T-cell (primary cell): ENCODE data around the gene POLRMT. TPM values are rescaled to one million over a fixed set of nuclear protein-coding genes. Genes with fewer than 3 reads are reported as not detected.

Source experiments
- ATAC-seq, 4 experiments: fragments of 200-7000 bp in 3 of 4; fragments of 150-1000 bp in 1 of 4; cut with Tn5 transposase; replicated peaks in 1 of 4; 1 replicate in 3 of 4; 2 replicates in 1 of 4; pipeline ENCODE4 v1.10.0; 2021; ENCODE audit warnings: moderate library complexity in 3 of 4, mild to moderate bottlenecking in 2 of 4, moderate number of reproducible peaks in 1 of 4
- CTCF ChIA-PET, 2 donors: fragments of 300-600 bp; sonication (Branson Sonifier 250); formaldehyde crosslinking; loops; one replicate each; lab custom pipeline; 2022; ENCODE audit warnings: antibody characterized with exemption in 2 of 2; lab: Charles Lee
- POLR2A ChIA-PET, 2 donors: fragments of 300-600 bp; sonication (Branson Sonifier 250); formaldehyde crosslinking; loops; one replicate each; lab custom pipeline; 2022; ENCODE audit warnings: antibody characterized with exemption in 2 of 2; lab: Charles Lee
- DNase-seq, 35 experiments: peaks; one replicate each; pipeline versions ENCODE4 v3.0.0 to v3.0.0-alpha.2; 2013 to 2023
- H3K27ac ChIP-seq: one replicate; pipeline ENCODE4 v1.5.1; 2013; ENCODE audit warnings: low read length
- H3K27me3 ChIP-seq, 2 experiments: replicated peaks in 1 of 2; 1 replicate in 1 of 2; 2 replicates in 1 of 2; pipeline versions ENCODE4 v1.6.1 to v1.7.0; 2013; ENCODE audit warnings: low read length in 1 of 2, mixed read lengths in 1 of 2; ENCODE audit not compliant: control insufficient read depth in 2 of 2, insufficient read depth in 2 of 2; ENCODE audit errors: extremely low read depth in 1 of 2
- H3K36me3 ChIP-seq, 2 donors: 1 replicate in 1 of 2; 2 replicates in 1 of 2; pipeline versions ENCODE4 v1.6.1 to v1.7.0; 2013; ENCODE audit warnings: low read length in 1 of 2; ENCODE audit not compliant: control insufficient read depth in 2 of 2, insufficient read depth in 1 of 2; ENCODE audit errors: extremely low read depth in 1 of 2
- H3K4me1 ChIP-seq, 2 experiments: 1 replicate in 1 of 2; 2 replicates in 1 of 2; pipeline versions ENCODE4 v1.6.1 to v1.7.0; 2013; ENCODE audit warnings: low read length in 2 of 2, mixed read lengths in 1 of 2; ENCODE audit not compliant: insufficient read depth in 2 of 2, control insufficient read depth in 1 of 2; ENCODE audit errors: extremely low read depth in 1 of 2
- H3K4me3 ChIP-seq, 2 donors: 1 replicate in 1 of 2; 2 replicates in 1 of 2; pipeline versions ENCODE4 v1.5.1 to v1.7.0; 2013; ENCODE audit warnings: mild to moderate bottlenecking in 2 of 2, low read length in 1 of 2, moderate library complexity in 1 of 2; ENCODE audit not compliant: control insufficient read depth in 1 of 2; ENCODE audit errors: extremely low read depth in 1 of 2
- H3K9me3 ChIP-seq: 2 replicates; pipeline ENCODE4 v1.7.0; 2013
- H3K27ac Mint-ChIP-seq, 2 donors: one replicate each; pipeline ENCODE4 v1.8.0; 2020 to 2021; ENCODE audit warnings: mild to moderate bottlenecking in 2 of 2, mixed read lengths in 2 of 2
- H3K27me3 Mint-ChIP-seq, 2 donors: one replicate each; pipeline ENCODE4 v1.8.0; 2021 to 2022; ENCODE audit warnings: mixed read lengths in 2 of 2
- H3K36me3 Mint-ChIP-seq: one replicate; pipeline ENCODE4 v1.8.0; 2021; ENCODE audit warnings: mixed read lengths
- H3K4me1 Mint-ChIP-seq, 3 donors: one replicate each; pipeline ENCODE4 v1.8.0; 2020 to 2022; ENCODE audit warnings: mixed read lengths in 3 of 3, mild to moderate bottlenecking in 1 of 3
- H3K4me3 Mint-ChIP-seq, 3 donors: one replicate each; pipeline ENCODE4 v1.8.0; 2020 to 2022; ENCODE audit warnings: mild to moderate bottlenecking in 3 of 3, mixed read lengths in 3 of 3, moderate library complexity in 3 of 3
- H3K9me3 Mint-ChIP-seq, 3 donors: one replicate each; pipeline ENCODE4 v1.8.0; 2020 to 2022; ENCODE audit warnings: mixed read lengths in 3 of 3
- WGBS: methylation state at CpG from one replicate; pipeline ENCODE4 v1.1.5; 2013; ENCODE audit warnings: missing lambda C conversion rate; ENCODE audit not compliant: insufficient coverage; 5-methylcytosine and 5-hydroxymethylcytosine counted together
- total RNA-seq, 35 experiments: library from RNA in 6 of 35; stranded (reverse) in 6 of 35; fragments of 120-200 nt in 1 of 35; gene quantifications; one replicate each; pipeline versions ENCODE4 v1.2.1 to v1.2.4 and lab custom pipeline; 2013 to 2026

The POLRMT gene
- total RNA-seq, 5 donors from 2014 or later (not counting 1 experiment from before 2014, with no cell fraction given): 61.3 to 118 (median 103) TPM

GRCh38 chr19:640161-640558 is 6.8 kb upstream of the POLRMT start:
- 32% methylated on average over 22 of the region's 25 CpGs for WGBS
- Histone ChIP-seq H3K9me3 (no peaks in the 10 kb centered on the region), H3K36me3 (peaks cover 5 to 8% of the 10 kb centered on the region in 2 donors), H3K27ac (no peak overlapping the region), H3K27me3 (no peaks in the 10 kb centered on the region), H3K4me1 (peaks cover 4 to 20% of the 10 kb centered on the region in 2 experiments), H3K4me3 (no peak overlapping the region)
- POLR2A ChIA-PET: no interaction called here
- no peak for DNase-seq
- Mint-ChIP-seq H3K27ac (no peak overlapping the region), H3K4me3 (peak overlapping the region in 2 of 3 donors; percentile 43 to 80), H3K9me3 (no peaks in the 10 kb centered on the region), H3K36me3 (no peaks in the 10 kb centered on the region), H3K4me1 (peaks cover 6 to 15% (median 7%) of the 10 kb centered on the region in 3 donors), H3K27me3 (no peaks in the 10 kb centered on the region)
- CTCF ChIA-PET: no interaction called here
- ATAC-seq: no peak

- peak within 1 kb of the TSS; percentile 79 to 84 (median 80) for H3K4me3 Mint-ChIP-seq
- H3K27ac Mint-ChIP-seq: peak within 1 kb of the TSS; percentile 87 to 89
- 6% methylated on average over 91 of the region's 109 CpGs for WGBS
- Histone ChIP-seq H3K36me3 (peaks cover 0 to 2% of the 10 kb centered on the region in 2 donors), H3K27ac (peak within 1 kb of the TSS; percentile 47), H3K4me3 (peak within 1 kb of the TSS; percentile 48 to 64), H3K9me3 (no peaks in the 10 kb centered on the region), H3K4me1 (peaks cover 4 to 20% of the 10 kb centered on the region in 2 experiments), H3K27me3 (no peaks in the 10 kb centered on the region)
- no peaks in the 10 kb centered on the region for H3K27me3 Mint-ChIP-seq
- CTCF ChIA-PET: no interaction called here
- H3K36me3 Mint-ChIP-seq: no peaks in the 10 kb centered on the region
- peak; percentile 88 to 99 (median 94) for DNase-seq
- ATAC-seq: peak; percentile 93 to 98 (median 96)
- peaks cover 6 to 15% (median 7%) of the 10 kb centered on the region in 3 donors for H3K4me1 Mint-ChIP-seq
- POLR2A ChIA-PET: no interaction called here
- no peaks in the 10 kb centered on the region for H3K9me3 Mint-ChIP-seq
Measured at GRCh38 chr19:639253-640160, 6.2 kb upstream of the POLRMT start, which contains the start of gene FGF22. Gene FGF22 (plus strand): TSS chr19:639879. CDS start chr19:639926, 47 bp downstream.

GRCh38 chr19:638906-639252 is 5.5 kb upstream of the POLRMT start:
- Mint-ChIP-seq H3K27me3 (no peaks in the 10 kb centered on the region), H3K4me3 (peak overlapping the region; percentile 79 to 84 (median 80)), H3K27ac (peak overlapping the region; percentile 87 to 89), H3K9me3 (no peaks in the 10 kb centered on the region), H3K36me3 (no peaks in the 10 kb centered on the region), H3K4me1 (peaks cover 9 to 19% (median 11%) of the 10 kb centered on the region in 3 donors)
- H3K4me3 ChIP-seq: peak overlapping the region; percentile 48 to 64
- peaks cover 4 to 26% of the 10 kb centered on the region in 2 experiments for H3K4me1 ChIP-seq
- POLR2A ChIA-PET: no interaction called here
- no peak overlapping the region for H3K27ac ChIP-seq
- no peaks in the 10 kb centered on the region for H3K9me3 ChIP-seq
- H3K36me3 ChIP-seq: no peaks in the 10 kb centered on the region
- ATAC-seq: no peak
- CTCF ChIA-PET: no interaction called here
- 48% methylated on average over 10 of the region's 17 CpGs for whole genome bisulfite sequencing
- H3K27me3 ChIP-seq: no peaks in the 10 kb centered on the region
- DNase-seq: no peak

GRCh38 chr19:634975-635652 is 1.8 kb upstream of the POLRMT start:
- Mint-ChIP-seq H3K36me3 (peaks cover 5% of the 10 kb centered on the region), H3K4me3 (no peak overlapping the region), H3K27ac (no peak overlapping the region), H3K27me3 (no peaks in the 10 kb centered on the region), H3K4me1 (peaks cover 32 to 43% (median 33%) of the 10 kb centered on the region in 3 donors), H3K9me3 (no peaks in the 10 kb centered on the region)
- H3K27me3 ChIP-seq: no peaks in the 10 kb centered on the region
- POLR2A ChIA-PET: no interaction called here
- no peak for DNase-seq
- H3K9me3 ChIP-seq: no peaks in the 10 kb centered on the region
- no peak overlapping the region for H3K27ac ChIP-seq
- no peak overlapping the region for H3K4me3 ChIP-seq
- ATAC-seq: no peak
- WGBS: 93% methylated on average over 13 of the region's 16 CpGs
- H3K36me3 ChIP-seq: no peaks in the 10 kb centered on the region
- CTCF ChIA-PET: no interaction called here
- H3K4me1 ChIP-seq: peaks cover 6 to 54% of the 10 kb centered on the region in 2 experiments

- peaks cover 6% of the 10 kb centered on the region for H3K36me3 Mint-ChIP-seq
- WGBS: 43% methylated on average over 10 of the region's 32 CpGs
- CTCF ChIA-PET: interaction anchor here in 1 of 2 donors (0.7 kb wide), 1 partner anchor 44 kb away, joined by 3 read pairs; no protein-coding TSS in a partner anchor
- peak overlapping the region; percentile 87 to 92 for H3K27ac Mint-ChIP-seq
- no peaks in the 10 kb centered on the region for H3K9me3 Mint-ChIP-seq
- H3K4me1 Mint-ChIP-seq: peaks cover 30 to 42% (median 32%) of the 10 kb centered on the region in 3 donors
- DNase-seq (no peak), ATAC-seq (no peak)
- Histone ChIP-seq H3K36me3 (peaks cover 0 to 5% of the 10 kb centered on the region in 2 donors), H3K4me3 (peak overlapping the region; percentile 79 to 86), H3K9me3 (no peaks in the 10 kb centered on the region), H3K27ac (peak overlapping the region; percentile 66), H3K4me1 (peaks cover 3 to 51% of the 10 kb centered on the region in 2 experiments), H3K27me3 (no peaks in the 10 kb centered on the region)
- POLR2A ChIA-PET: interaction anchor here (0.6 to 0.7 kb wide), 2 partner anchors 176 to 845 kb away, joined by 5 to 7 read pairs; partner anchors contain the start of gene C19orf25 (in 1 of the 2)
- H3K4me3 Mint-ChIP-seq: peak overlapping the region; percentile 81 to 92 (median 91)
- H3K27me3 Mint-ChIP-seq: no peaks in the 10 kb centered on the region
Measured at GRCh38 chr19:633786-634639, 676 bp upstream of the POLRMT start.
